Neural progenitor cell (in vitro differentiated cells): ENCODE data around the gene FAM131A. TPM values are rescaled to one million over a fixed set of nuclear protein-coding genes. Genes with fewer than 3 reads are reported as not detected.

Source experiments
- DNase-seq: peaks from one replicate; pipeline ENCODE4 v3.0.0-alpha.2; 2016; ENCODE audit warnings: low spot score
- H2AFZ ChIP-seq: fragments of 200-600 bp; sonication (generic); replicated peaks from 2 replicates; pipeline ENCODE4 v1.6.1; 2016; ENCODE audit warnings: antibody characterized with exemption
- H3F3A ChIP-seq: fragments of 200-600 bp; sonication (generic); 2 replicates; pipeline ENCODE4 v1.6.1; 2016; ENCODE audit warnings: antibody characterized with exemption, low read depth
- H3K27ac ChIP-seq: fragments of 200-600 bp; sonication (generic); 2 replicates; pipeline ENCODE4 v1.5.1; 2016; ENCODE audit warnings: mild to moderate bottlenecking
- H3K27me3 ChIP-seq: fragments of 200-600 bp; sonication (generic); 2 replicates; pipeline ENCODE4 v1.6.1; 2016; ENCODE audit warnings: mild to moderate bottlenecking, moderate library complexity
- H3K36me3 ChIP-seq: fragments of 200-600 bp; sonication (generic); 2 replicates; pipeline ENCODE4 v1.5.1; 2016
- H3K4me1 ChIP-seq: fragments of 200-600 bp; sonication (generic); 2 replicates; pipeline ENCODE4 v1.6.1; 2016; ENCODE audit warnings: mixed run types
- H3K4me2 ChIP-seq: fragments of 200-600 bp; sonication (generic); 2 replicates; pipeline ENCODE4 v1.6.1; 2016
- H3K4me3 ChIP-seq: fragments of 200-600 bp; sonication (generic); 2 replicates; pipeline ENCODE4 v1.5.1; 2016
- H3K79me2 ChIP-seq: fragments of 200-600 bp; sonication (generic); 2 replicates; pipeline ENCODE4 v1.6.1; 2016; ENCODE audit warnings: low read depth
- H3K9ac ChIP-seq: fragments of 200-600 bp; sonication (generic); 2 replicates; pipeline ENCODE4 v1.6.1; 2016
- H3K9me3 ChIP-seq: fragments of 200-600 bp; sonication (generic); 2 replicates; pipeline ENCODE4 v1.5.1; 2016; ENCODE audit warnings: low read depth
- H4K20me1 ChIP-seq: fragments of 200-600 bp; sonication (generic); 2 replicates; pipeline ENCODE4 v1.6.1; 2016; ENCODE audit warnings: low read depth
- H3K27ac Mint-ChIP-seq: 3 replicates; pipeline ENCODE4 v1.8.0; 2021; ENCODE audit warnings: mixed read lengths
- H3K27me3 Mint-ChIP-seq: 2 replicates; pipeline ENCODE4 v1.8.0; 2022; ENCODE audit warnings: low read depth, mild to moderate bottlenecking, inconsistent platforms, moderate library complexity, mixed read lengths; ENCODE audit not compliant: insufficient read depth
- H3K36me3 Mint-ChIP-seq: 3 replicates; pipeline ENCODE4 v1.8.0; 2021; ENCODE audit warnings: mixed read lengths
- H3K4me1 Mint-ChIP-seq: 3 replicates; pipeline ENCODE4 v1.8.0; 2021; ENCODE audit warnings: mixed read lengths
- H3K4me3 Mint-ChIP-seq: 3 replicates; pipeline ENCODE4 v1.8.0; 2021; ENCODE audit warnings: mild to moderate bottlenecking, moderate library complexity, mixed read lengths
- H3K9me3 Mint-ChIP-seq: 3 replicates; pipeline ENCODE4 v1.8.0; 2020; ENCODE audit warnings: mixed read lengths
- EZH2 ChIP-seq: fragments of 200-600 bp; sonication (generic); IDR thresholded peaks from 2 replicates; pipeline ENCODE4 v1.6.1; 2017; ENCODE audit warnings: antibody characterized with exemption, mild to moderate bottlenecking, moderate library complexity
- EZH2phosphoT487 ChIP-seq: fragments of 200-600 bp; sonication (generic); IDR thresholded peaks from 2 replicates; pipeline ENCODE4 v1.6.1; 2017; ENCODE audit warnings: antibody characterized with exemption
- total RNA-seq: library from RNA; depleted of rRNA; stranded (reverse); fragments of >200 nt; gene quantifications from 2 replicates; pipeline ENCODE4 v1.2.3, GENCODE V29; 2015; ENCODE audit warnings: low replicate concordance
- TF ChIP-seq, protein P1 (sequence below): fragments of 200-600 bp; sonication (generic); IDR thresholded peaks from 2 replicates; pipeline ENCODE4 v1.5.1; 2017; ENCODE audit warnings: antibody characterized with exemption, mild to moderate bottlenecking

The FAM131A gene
- total RNA-seq, 1 donor from 2014 or later = 17.2 TPM

DNA sequence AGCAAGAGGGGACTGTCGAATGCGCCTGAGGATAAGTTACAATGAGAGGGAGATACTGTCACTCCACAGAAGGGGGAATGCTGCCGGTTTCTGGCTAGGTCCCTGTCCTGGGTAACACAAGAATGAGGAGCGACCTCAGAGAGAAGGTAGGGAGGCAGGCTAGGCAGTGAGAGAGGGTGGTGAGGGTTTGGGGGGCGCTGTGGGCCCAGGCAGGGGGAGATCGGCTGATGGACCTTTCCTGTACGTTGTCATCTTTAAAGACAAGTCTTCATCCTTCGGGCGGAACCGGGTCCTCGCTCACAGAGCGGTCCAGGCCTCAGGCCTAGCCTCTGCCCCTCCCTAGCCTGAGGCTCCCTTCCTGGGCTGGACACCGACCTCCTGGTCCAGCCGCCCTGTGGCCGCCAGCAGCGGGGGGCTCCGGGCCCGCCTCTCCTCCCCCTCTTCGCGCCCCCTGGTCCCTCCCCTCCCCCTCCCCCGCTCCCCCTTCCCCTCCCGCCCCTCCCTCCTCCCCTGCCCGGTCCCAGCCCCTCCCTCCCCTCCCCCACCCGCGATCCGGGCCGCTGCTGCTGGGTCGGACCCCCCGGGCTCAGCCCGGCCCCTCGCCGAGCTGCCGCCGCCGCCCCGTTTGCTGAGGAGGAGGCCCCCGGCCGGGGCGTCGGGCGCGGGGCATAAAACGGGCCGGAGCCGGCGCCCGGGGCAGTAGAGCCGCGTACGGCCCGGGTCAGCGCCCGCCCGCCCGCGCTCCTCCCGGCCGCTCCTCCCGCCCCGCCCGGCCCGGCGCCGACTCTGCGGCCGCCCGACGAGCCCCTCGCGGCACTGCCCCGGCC is 42.2 kb downstream of the FAM131A start, which contains the start of gene CHRD:
CHRD (plus strand) TSS at position 697 of the 827 bp plus-strand sequence. CDS start 265 bp downstream, outside the sequence.
- Mint-ChIP-seq H3K4me1 (peaks cover 24% of the 10 kb centered on the region), H3K27me3 (peaks cover 42% of the 10 kb centered on the region), H3K27ac (peak within 1 kb of the TSS; percentile 7), H3K36me3 (no peaks in the 10 kb centered on the region), H3K4me3 (peak within 1 kb of the TSS; percentile 85), H3K9me3 (no peaks in the 10 kb centered on the region)
- peak within 1 kb of the TSS; percentile 88 for H3K4me2 ChIP-seq
- DNase-seq = peak; percentile 59
- peak within 1 kb of the TSS; percentile 67 for H3K4me3 ChIP-seq
- H3K27me3 ChIP-seq = peaks cover 49% of the 10 kb centered on the region
- H4K20me1 ChIP-seq = peaks cover 8% of the 10 kb centered on the region
- H3K79me2 ChIP-seq = no peaks in the 10 kb centered on the region
- H3K4me1 ChIP-seq = peaks cover 34% of the 10 kb centered on the region
- H3K9ac ChIP-seq = no peak within 1 kb of the TSS
- no peaks in the 10 kb centered on the region for H3K9me3 ChIP-seq
- peaks cover 32% of the 10 kb centered on the region for H3F3A ChIP-seq
- TF ChIP-seq EZH2phosphoT487 = no peak
- TF ChIP-seq EZH2 = no peak
- TF ChIP-seq, protein P1, sequence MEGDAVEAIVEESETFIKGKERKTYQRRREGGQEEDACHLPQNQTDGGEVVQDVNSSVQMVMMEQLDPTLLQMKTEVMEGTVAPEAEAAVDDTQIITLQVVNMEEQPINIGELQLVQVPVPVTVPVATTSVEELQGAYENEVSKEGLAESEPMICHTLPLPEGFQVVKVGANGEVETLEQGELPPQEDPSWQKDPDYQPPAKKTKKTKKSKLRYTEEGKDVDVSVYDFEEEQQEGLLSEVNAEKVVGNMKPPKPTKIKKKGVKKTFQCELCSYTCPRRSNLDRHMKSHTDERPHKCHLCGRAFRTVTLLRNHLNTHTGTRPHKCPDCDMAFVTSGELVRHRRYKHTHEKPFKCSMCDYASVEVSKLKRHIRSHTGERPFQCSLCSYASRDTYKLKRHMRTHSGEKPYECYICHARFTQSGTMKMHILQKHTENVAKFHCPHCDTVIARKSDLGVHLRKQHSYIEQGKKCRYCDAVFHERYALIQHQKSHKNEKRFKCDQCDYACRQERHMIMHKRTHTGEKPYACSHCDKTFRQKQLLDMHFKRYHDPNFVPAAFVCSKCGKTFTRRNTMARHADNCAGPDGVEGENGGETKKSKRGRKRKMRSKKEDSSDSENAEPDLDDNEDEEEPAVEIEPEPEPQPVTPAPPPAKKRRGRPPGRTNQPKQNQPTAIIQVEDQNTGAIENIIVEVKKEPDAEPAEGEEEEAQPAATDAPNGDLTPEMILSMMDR = no peak
- no peaks in the 10 kb centered on the region for H3K36me3 ChIP-seq
- H3K27ac ChIP-seq = no peak within 1 kb of the TSS
- H2AFZ ChIP-seq = peak within 1 kb of the TSS; percentile 78

DNA sequence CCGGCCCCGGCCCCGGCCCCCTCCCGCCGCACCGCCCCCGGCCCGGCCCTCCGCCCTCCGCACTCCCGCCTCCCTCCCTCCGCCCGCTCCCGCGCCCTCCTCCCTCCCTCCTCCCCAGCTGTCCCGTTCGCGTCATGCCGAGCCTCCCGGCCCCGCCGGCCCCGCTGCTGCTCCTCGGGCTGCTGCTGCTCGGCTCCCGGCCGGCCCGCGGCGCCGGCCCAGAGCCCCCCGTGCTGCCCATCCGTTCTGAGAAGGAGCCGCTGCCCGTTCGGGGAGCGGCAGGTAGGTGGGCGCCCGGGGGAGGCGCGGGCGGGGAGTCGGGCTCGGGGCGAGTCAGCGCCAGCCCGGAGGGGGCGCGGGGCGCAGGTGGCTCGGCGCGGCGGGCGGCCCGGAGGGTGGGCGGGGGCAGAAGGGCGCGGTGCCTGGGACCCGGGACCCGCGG is 42.8 kb downstream of the FAM131A start:
- Histone ChIP-seq H3K9me3 (no peaks in the 10 kb centered on the region), H3F3A (peaks cover 32% of the 10 kb centered on the region), H3K4me2 (peak overlapping the region; percentile 88), H3K9ac (no peak overlapping the region), H3K27ac (no peak overlapping the region), H3K27me3 (peaks cover 49% of the 10 kb centered on the region), H3K4me1 (peaks cover 34% of the 10 kb centered on the region), H3K79me2 (no peaks in the 10 kb centered on the region), H3K36me3 (no peaks in the 10 kb centered on the region), H2AFZ (peak overlapping the region; percentile 78), H4K20me1 (peaks cover 8% of the 10 kb centered on the region), H3K4me3 (peak overlapping the region; percentile 67)
- Mint-ChIP-seq H3K9me3 (no peaks in the 10 kb centered on the region), H3K27me3 (peaks cover 45% of the 10 kb centered on the region), H3K27ac (no peak overlapping the region), H3K36me3 (no peaks in the 10 kb centered on the region), H3K4me3 (no peak overlapping the region), H3K4me1 (peaks cover 24% of the 10 kb centered on the region)
- peak; percentile 85 for DNase-seq
- no peak for TF ChIP-seq EZH2phosphoT487
- no peak for TF ChIP-seq EZH2
- TF ChIP-seq, protein P1 = no peak

DNA sequence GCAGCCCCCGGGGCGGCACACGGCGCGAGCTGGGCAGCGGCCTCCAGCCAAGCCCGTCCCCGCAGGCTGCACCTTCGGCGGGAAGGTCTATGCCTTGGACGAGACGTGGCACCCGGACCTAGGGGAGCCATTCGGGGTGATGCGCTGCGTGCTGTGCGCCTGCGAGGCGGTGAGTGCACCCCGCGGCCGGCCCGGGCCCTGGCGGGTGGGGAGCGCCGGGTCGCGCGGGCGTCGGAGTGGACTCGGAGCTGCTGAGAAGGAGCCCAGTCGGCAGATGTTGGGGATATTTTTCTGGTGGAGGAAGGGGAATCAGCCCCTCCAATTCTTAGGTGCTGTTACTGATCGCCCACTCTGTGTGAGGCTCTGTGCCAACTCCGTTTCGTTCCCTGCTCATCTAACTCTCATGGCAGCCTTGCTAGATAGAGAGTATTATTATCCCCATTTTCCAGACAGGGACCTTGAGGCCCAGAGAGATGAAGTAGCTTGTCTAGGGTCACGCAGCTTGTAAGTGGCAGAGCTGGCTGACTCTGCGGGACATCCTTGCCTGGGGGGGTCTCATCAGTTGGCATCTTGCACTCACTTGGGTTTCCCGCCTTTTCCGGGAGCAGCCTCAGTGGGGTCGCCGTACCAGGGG is 43.3 kb downstream of the FAM131A start:
- H3K4me3 Mint-ChIP-seq = peak overlapping the region; percentile 82
- Histone ChIP-seq H3K4me1 (peaks cover 34% of the 10 kb centered on the region), H3K4me3 (peak overlapping the region; percentile 67), H3K4me2 (peak overlapping the region; percentile 88), H3K27me3 (peaks cover 49% of the 10 kb centered on the region), H2AFZ (peak overlapping the region; percentile 91), H3F3A (peaks cover 32% of the 10 kb centered on the region), H3K27ac (no peak overlapping the region), H3K36me3 (no peaks in the 10 kb centered on the region), H3K9ac (no peak overlapping the region), H3K79me2 (no peaks in the 10 kb centered on the region), H4K20me1 (peaks cover 8% of the 10 kb centered on the region), H3K9me3 (no peaks in the 10 kb centered on the region)
- no peaks in the 10 kb centered on the region for H3K9me3 Mint-ChIP-seq
- DNase-seq = no peak
- peaks cover 40% of the 10 kb centered on the region for H3K27me3 Mint-ChIP-seq
- H3K4me1 Mint-ChIP-seq = peaks cover 24% of the 10 kb centered on the region
- no peaks in the 10 kb centered on the region for H3K36me3 Mint-ChIP-seq
- H3K27ac Mint-ChIP-seq = no peak overlapping the region
- TF ChIP-seq EZH2 (peak; percentile 91), EZH2phosphoT487 (peak; percentile 67)
- TF ChIP-seq, protein P1 = no peak
